H9 (cell line): ENCODE measurements around the gene FNDC3B. TPM values are rescaled to one million over a fixed set of nuclear protein-coding genes. Genes with fewer than 3 reads are reported as not detected.

Experiments
- DNase-seq: peaks from one replicate; pipeline ENCODE4 v3.0.0-alpha.2; 2017
- H2AFZ ChIP-seq: one replicate; pipeline ENCODE4 v1.6.1; 2013; ENCODE audit warnings: mild to moderate bottlenecking, low read length, control low read depth, moderate library complexity
- H2AK5ac ChIP-seq: 2 replicates; pipeline ENCODE4 v1.6.1; 2013; ENCODE audit warnings: low read length, control low read depth, mixed read lengths; ENCODE audit not compliant: insufficient read length
- H2BK120ac ChIP-seq: one replicate; pipeline ENCODE4 v1.6.1; 2013; ENCODE audit warnings: low read depth, mild to moderate bottlenecking, low read length, control low read depth, inconsistent platforms; ENCODE audit not compliant: poor library complexity, severe bottlenecking
- H2BK12ac ChIP-seq: 2 replicates; pipeline ENCODE4 v1.6.1; 2013; ENCODE audit warnings: low read length, control low read depth, mixed read lengths, low read depth; ENCODE audit not compliant: insufficient read length
- H2BK15ac ChIP-seq: 2 replicates; pipeline ENCODE4 v1.6.1; 2013; ENCODE audit warnings: low read depth, low read length, control low read depth
- H2BK20ac ChIP-seq: one replicate; pipeline ENCODE4 v1.6.1; 2013; ENCODE audit warnings: low read depth, mild to moderate bottlenecking, low read length, control low read depth, inconsistent platforms; ENCODE audit not compliant: poor library complexity, severe bottlenecking
- H2BK5ac ChIP-seq: 2 replicates; pipeline ENCODE4 v1.6.1; 2013; ENCODE audit warnings: low read length, control low read depth, mixed read lengths; ENCODE audit not compliant: insufficient read length
- H3K14ac ChIP-seq: 2 replicates; pipeline ENCODE4 v1.6.1; 2013; ENCODE audit warnings: low read length, control low read depth; ENCODE audit not compliant: insufficient read depth
- H3K18ac ChIP-seq: 2 replicates; pipeline ENCODE4 v1.6.1; 2013; ENCODE audit warnings: low read depth, mild to moderate bottlenecking, mixed read lengths, low read length, control low read depth; ENCODE audit not compliant: insufficient read length
- H3K23ac ChIP-seq: 2 replicates; pipeline ENCODE4 v1.6.1; 2013; ENCODE audit warnings: low read length, control low read depth, mixed read lengths, low read depth; ENCODE audit not compliant: insufficient read length
- H3K23me2 ChIP-seq: 2 replicates; pipeline ENCODE4 v1.6.1; 2013; ENCODE audit warnings: low read depth, mild to moderate bottlenecking, mixed read lengths, low read length, control low read depth; ENCODE audit not compliant: insufficient read length, poor library complexity, severe bottlenecking
- H3K27ac ChIP-seq: 2 replicates; pipeline ENCODE4 v1.5.1; 2013; ENCODE audit warnings: low read length, control low read depth, mixed read lengths, low read depth; ENCODE audit not compliant: insufficient read length
- H3K27me3 ChIP-seq: 2 replicates; pipeline ENCODE4 v1.6.1; 2013; ENCODE audit warnings: low read length, control low read depth, inconsistent platforms; ENCODE audit not compliant: insufficient read depth
- H3K4ac ChIP-seq: 2 replicates; pipeline ENCODE4 v1.6.1; 2013; ENCODE audit warnings: low read depth, mild to moderate bottlenecking, control low read depth, inconsistent platforms, low read length, moderate library complexity
- H3K4me1 ChIP-seq: 2 replicates; pipeline ENCODE4 v1.6.1; 2013; ENCODE audit warnings: low read length, control low read depth, inconsistent platforms; ENCODE audit not compliant: insufficient read depth
- H3K4me2 ChIP-seq: 2 replicates; pipeline ENCODE4 v1.6.1; 2013; ENCODE audit warnings: low read length, control low read depth, mixed read lengths; ENCODE audit not compliant: insufficient read length, insufficient read depth
- H3K56ac ChIP-seq: 2 replicates; pipeline ENCODE4 v1.6.1; 2013; ENCODE audit warnings: low read depth, mild to moderate bottlenecking, mixed read lengths, low read length, control low read depth; ENCODE audit not compliant: insufficient read length
- H3K79me1 ChIP-seq: 2 replicates; pipeline ENCODE4 v1.6.1; 2013; ENCODE audit warnings: low read depth, mild to moderate bottlenecking, moderate library complexity, low read length, control low read depth, inconsistent platforms; ENCODE audit not compliant: insufficient read depth, poor library complexity, severe bottlenecking
- H3K79me2 ChIP-seq: 2 replicates; pipeline ENCODE4 v1.6.1; 2013; ENCODE audit warnings: low read length, control low read depth, inconsistent platforms; ENCODE audit not compliant: insufficient read depth
- H3K9ac ChIP-seq: 2 replicates; pipeline ENCODE4 v1.6.1; 2013; ENCODE audit warnings: low read length, control low read depth, mixed read lengths; ENCODE audit not compliant: insufficient read length; ENCODE audit errors: extremely low read depth
- H3K9me3 ChIP-seq: one replicate; pipeline ENCODE4 v1.6.1; 2013; ENCODE audit warnings: low read depth, low read length, inconsistent platforms; ENCODE audit not compliant: control insufficient read depth
- H3T11ph ChIP-seq: one replicate; pipeline ENCODE4 v1.6.1; 2013; ENCODE audit warnings: mild to moderate bottlenecking, low read length, control low read depth, inconsistent platforms
- H4K20me1 ChIP-seq: one replicate; pipeline ENCODE4 v1.6.1; 2013; ENCODE audit not compliant: control insufficient read depth, insufficient read length, insufficient read depth
- H4K5ac ChIP-seq: 2 replicates; pipeline ENCODE4 v1.6.1; 2013; ENCODE audit warnings: low read depth, mild to moderate bottlenecking, mixed read lengths, low read length, control low read depth; ENCODE audit not compliant: insufficient read length
- H4K8ac ChIP-seq: replicated peaks from 2 replicates; pipeline ENCODE4 v1.6.1; 2013; ENCODE audit warnings: low read length, control low read depth, mixed read lengths, low read depth; ENCODE audit not compliant: insufficient read length
- H4K91ac ChIP-seq: 2 replicates; pipeline ENCODE4 v1.6.1; 2013; ENCODE audit warnings: low read depth, mild to moderate bottlenecking, moderate library complexity, mixed read lengths, low read length, control low read depth; ENCODE audit not compliant: insufficient read length
- H3K27ac Mint-ChIP-seq, 3 experiments: 2 replicates in 2 of 3; 3 replicates in 1 of 3; pipeline ENCODE4 v1.8.0; 2020 to 2021; ENCODE audit warnings: mixed read lengths in 3 of 3, mild to moderate bottlenecking in 1 of 3, moderate library complexity in 1 of 3
- H3K27me3 Mint-ChIP-seq: 2 replicates; pipeline ENCODE4 v1.8.0; 2021; ENCODE audit warnings: low read depth, mild to moderate bottlenecking, moderate library complexity, mixed read lengths
- H3K36me3 Mint-ChIP-seq, 3 experiments: 2 replicates in 2 of 3; 3 replicates in 1 of 3; pipeline ENCODE4 v1.8.0; 2020 to 2021; ENCODE audit warnings: low read depth in 3 of 3, mixed read lengths in 3 of 3; ENCODE audit not compliant: insufficient read depth in 1 of 3
- H3K4me1 Mint-ChIP-seq, 2 experiments: 2 replicates each; pipeline ENCODE4 v1.8.0; 2020; ENCODE audit warnings: mixed read lengths in 2 of 2
- H3K4me3 Mint-ChIP-seq, 2 experiments: 2 replicates in 1 of 2; 3 replicates in 1 of 2; pipeline ENCODE4 v1.8.0; 2020 to 2021; ENCODE audit warnings: mild to moderate bottlenecking in 2 of 2, mixed read lengths in 2 of 2, moderate library complexity in 1 of 2
- H3K9me3 Mint-ChIP-seq, 2 experiments: 2 replicates in 1 of 2; 3 replicates in 1 of 2; pipeline ENCODE4 v1.8.0; 2020; ENCODE audit warnings: mild to moderate bottlenecking in 2 of 2, mixed read lengths in 2 of 2, moderate library complexity in 1 of 2
- WGBS: extraction: QIAGEN DNeasy Blood & Tissue Kit; methylation state at CpG from one replicate; pipeline ENCODE4 v1.1.7; 2013; ENCODE audit warnings: missing lambda C conversion rate, low lambda C conversion rate, mixed read lengths; ENCODE audit not compliant: insufficient read length; ENCODE audit errors: extremely low coverage; 5-methylcytosine and 5-hydroxymethylcytosine counted together
- total RNA-seq: library from RNA; stranded (reverse); gene quantifications from 2 replicates; pipeline ENCODE4 v1.2.1, GENCODE V29; 2021
- TF ChIP-seq, protein P1 (sequence below): fragments of 200-600 bp; sonication (generic); conservative IDR thresholded peaks from 3 replicates; pipeline ENCODE4 v1.8.0; 2021; ENCODE audit warnings: antibody characterized with exemption, mild to moderate bottlenecking

FNDC3B gene
- total RNA-seq, 1 experiment from 2014 or later: 43.8 TPM

DNA sequence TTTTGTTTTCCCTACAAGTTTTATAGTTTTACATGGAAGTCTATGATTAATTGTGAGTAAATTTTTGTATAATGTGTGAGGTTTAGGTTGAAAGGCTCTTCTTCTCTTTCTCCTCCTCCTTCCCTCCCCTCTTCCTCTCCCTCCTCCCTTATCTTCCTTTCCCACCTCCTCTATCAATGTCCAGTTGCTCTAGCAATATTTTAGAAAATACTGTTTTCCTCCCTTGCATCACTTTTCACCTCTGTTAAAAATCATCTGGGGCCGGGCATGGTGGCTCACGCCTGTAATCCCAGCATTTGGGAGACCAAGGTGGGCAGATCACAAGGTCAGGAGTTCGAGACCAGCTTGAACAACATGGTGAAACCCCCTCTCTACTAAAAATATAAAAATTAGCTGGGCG, 119.4 kb downstream of the FNDC3B start:
- H3K4me3 Mint-ChIP-seq: no peak overlapping the region
- Histone ChIP-seq H3K27me3 (no peaks in the 10 kb centered on the region), H3K18ac (no peak overlapping the region), H4K91ac (no peak overlapping the region), H4K20me1 (no peaks in the 10 kb centered on the region), H3K79me2 (no peaks in the 10 kb centered on the region; the same call in 1 of the 2 replicates), H3K56ac (no peak overlapping the region), H3K14ac (no peak overlapping the region), H3K23ac (no peak overlapping the region), H2BK12ac (no peak overlapping the region), H3K23me2 (no peaks in the 10 kb centered on the region), H3K9ac (no peak overlapping the region), H4K5ac (no peak overlapping the region), H4K8ac (no peak overlapping the region), H2BK5ac (no peak overlapping the region), H3K79me1 (peaks cover 7% of the 10 kb centered on the region), H3K27ac (no peak overlapping the region), H2BK20ac (no peak overlapping the region), H3K4me1 (peaks cover 16% of the 10 kb centered on the region), H3K9me3 (no peaks in the 10 kb centered on the region), H2BK15ac (no peak overlapping the region), H2AFZ (no peak overlapping the region), H2AK5ac (no peak overlapping the region), H3K4ac (no peak overlapping the region), H2BK120ac (no peak overlapping the region), H3T11ph (no peak overlapping the region), H3K4me2 (no peak overlapping the region)
- H3K9me3 Mint-ChIP-seq: no peaks in the 10 kb centered on the region
- H3K27ac Mint-ChIP-seq: peak overlapping the region; percentile 33 to 76 (median 59); a peak in 4 of 7 replicates
- H3K36me3 Mint-ChIP-seq: no peaks in the 10 kb centered on the region; a peak in 1 of 7 replicates
- no CpG with 5 or more reads among the region's 4 CpGs for WGBS
- TF ChIP-seq, protein P1, sequence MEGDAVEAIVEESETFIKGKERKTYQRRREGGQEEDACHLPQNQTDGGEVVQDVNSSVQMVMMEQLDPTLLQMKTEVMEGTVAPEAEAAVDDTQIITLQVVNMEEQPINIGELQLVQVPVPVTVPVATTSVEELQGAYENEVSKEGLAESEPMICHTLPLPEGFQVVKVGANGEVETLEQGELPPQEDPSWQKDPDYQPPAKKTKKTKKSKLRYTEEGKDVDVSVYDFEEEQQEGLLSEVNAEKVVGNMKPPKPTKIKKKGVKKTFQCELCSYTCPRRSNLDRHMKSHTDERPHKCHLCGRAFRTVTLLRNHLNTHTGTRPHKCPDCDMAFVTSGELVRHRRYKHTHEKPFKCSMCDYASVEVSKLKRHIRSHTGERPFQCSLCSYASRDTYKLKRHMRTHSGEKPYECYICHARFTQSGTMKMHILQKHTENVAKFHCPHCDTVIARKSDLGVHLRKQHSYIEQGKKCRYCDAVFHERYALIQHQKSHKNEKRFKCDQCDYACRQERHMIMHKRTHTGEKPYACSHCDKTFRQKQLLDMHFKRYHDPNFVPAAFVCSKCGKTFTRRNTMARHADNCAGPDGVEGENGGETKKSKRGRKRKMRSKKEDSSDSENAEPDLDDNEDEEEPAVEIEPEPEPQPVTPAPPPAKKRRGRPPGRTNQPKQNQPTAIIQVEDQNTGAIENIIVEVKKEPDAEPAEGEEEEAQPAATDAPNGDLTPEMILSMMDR: no peak
- H3K4me1 Mint-ChIP-seq: peaks cover 73% of the 10 kb centered on the region in 2 experiments
- DNase-seq: no peak
- no peaks in the 10 kb centered on the region for H3K27me3 Mint-ChIP-seq
